Fibroblast of villous mesenchyme (primary cell): ENCODE measurements around the gene CORO2B. TPM values are rescaled to one million over a fixed set of nuclear protein-coding genes. Genes with fewer than 3 reads are reported as not detected.

ENCODE experiments used
- DNase-seq: peaks from one replicate; pipeline ENCODE4 v3.0.0-alpha.2; 2010; ENCODE audit warnings: low read depth
- H3K4me3 ChIP-seq: 2 replicates; pipeline ENCODE4 v1.5.1; 2011; ENCODE audit warnings: low read depth, mild to moderate bottlenecking, low read length
- CTCF ChIP-seq: IDR thresholded peaks from 2 replicates; pipeline ENCODE4 v1.5.1; 2012; ENCODE audit warnings: low read depth, mild to moderate bottlenecking, low read length; ENCODE audit not compliant: insufficient read depth
- total RNA-seq: library from RNA; depleted of rRNA; stranded (reverse); fragments of >200 nt; gene quantifications from 2 replicates; pipeline ENCODE4 v1.2.3, GENCODE V29; 2012

Gene CORO2B
- total RNA-seq, 1 donor: 9.5 TPM

- H3K4me3 ChIP-seq: no peak overlapping the region
- no peak for TF ChIP-seq CTCF
- DNase-seq: no peak
Measured at GRCh38 chr15:68565726-68566125, 13.1 kb upstream of the CORO2B start.

- no peak overlapping the region for H3K4me3 ChIP-seq
- no peak for DNase-seq
- no peak for TF ChIP-seq CTCF
Measured at GRCh38 chr15:68566377-68566954, 12.3 kb upstream of the CORO2B start.

- no peak for DNase-seq
- TF ChIP-seq CTCF: no peak
- no peak overlapping the region for H3K4me3 ChIP-seq
Measured at GRCh38 chr15:68567345-68567744, 11.4 kb upstream of the CORO2B start.

GRCh38 chr15:68570974-68571373 is 7.8 kb upstream of the CORO2B start:
- no peak overlapping the region for H3K4me3 ChIP-seq
- DNase-seq: no peak
- no peak for TF ChIP-seq CTCF

- TF ChIP-seq CTCF: no peak
- DNase-seq: no peak
- H3K4me3 ChIP-seq: no peak overlapping the region
Measured at GRCh38 chr15:68571582-68571981, 7.2 kb upstream of the CORO2B start.

GRCh38 chr15:68572309-68572708 is 6.5 kb upstream of the CORO2B start:
- no peak overlapping the region for H3K4me3 ChIP-seq
- no peak for DNase-seq
- no peak for TF ChIP-seq CTCF

- no peak overlapping the region for H3K4me3 ChIP-seq
- TF ChIP-seq CTCF: no peak
- DNase-seq: no peak
Measured at GRCh38 chr15:68572921-68573320, 5.9 kb upstream of the CORO2B start.
